Kidney (tissue), 14 donors: ENCODE results near the gene KNG1. TPM values are rescaled to one million over a fixed set of nuclear protein-coding genes. Genes with fewer than 3 reads are reported as not detected.

Experiments
- DNase-seq, 5 donors: peaks; one replicate each; pipeline ENCODE4 v3.0.0-alpha.2; 2013 to 2020
- FAIRE-seq: peaks from 2 replicates; lab custom pipeline; 2012; peaks lifted over from hg19 to GRCh38; lab: Jason Lieb, UNC
- H3K27ac ChIP-seq, 2 donors: one replicate each; pipeline ENCODE4 v1.7.0; 2013; ENCODE audit warnings: low read depth in 2 of 2, low read length in 2 of 2, inconsistent platforms in 1 of 2
- H3K27me3 ChIP-seq: one replicate; pipeline ENCODE4 v1.7.1; 2013; ENCODE audit warnings: low read length, inconsistent platforms; ENCODE audit not compliant: control insufficient read depth, insufficient read depth
- H3K36me3 ChIP-seq, 3 donors: one replicate each; pipeline versions ENCODE4 v1.7.0 to v1.7.1; 2013; ENCODE audit warnings: low read length in 3 of 3, control low read depth in 1 of 3, inconsistent platforms in 1 of 3; ENCODE audit not compliant: insufficient read depth in 3 of 3, control insufficient read depth in 2 of 3
- H3K4me1 ChIP-seq, 3 donors: one replicate each; pipeline versions ENCODE4 v1.7.0 to v1.7.1; 2013; ENCODE audit warnings: low read length in 3 of 3, inconsistent platforms in 1 of 3, low read depth in 1 of 3; ENCODE audit not compliant: control insufficient read depth in 2 of 3, insufficient read depth in 2 of 3
- H3K4me3 ChIP-seq, 3 donors: one replicate each; pipeline versions ENCODE4 v1.7.0 to v1.8.1; 2013; ENCODE audit warnings: low read length in 3 of 3, control low read depth in 1 of 3, inconsistent platforms in 1 of 3
- H3K9ac ChIP-seq, 3 donors: one replicate each; pipeline versions ENCODE4 v1.7.0 to v1.7.1; 2013; ENCODE audit warnings: low read length in 3 of 3, control low read depth in 1 of 3, inconsistent platforms in 1 of 3
- H3K9me3 ChIP-seq, 3 donors: one replicate each; pipeline versions ENCODE4 v1.7.0 to v1.7.1; 2013; ENCODE audit warnings: low read length in 3 of 3, control low read depth in 1 of 3, inconsistent platforms in 1 of 3; ENCODE audit not compliant: control insufficient read depth in 2 of 3, insufficient read depth in 1 of 3
- CTCF ChIP-seq: IDR thresholded peaks from 3 replicates; pipeline ENCODE4 v1.5.1; 2012; ENCODE audit warnings: mild to moderate bottlenecking, moderate library complexity, borderline replicate concordance; ENCODE audit not compliant: insufficient read depth; ENCODE audit errors: extremely low read depth
- intact Hi-C: fragments of 100-400 bp; cut with DNase I; formaldehyde crosslinking; loops from one replicate; pipeline ENCODE4 v1.11.1; 2022
- polyA plus RNA-seq: library from polyadenylated mRNA; stranded (reverse); fragments of 350-450 nt; fragmentation: Illumina TruSeq; extraction: RNeasy Lipid Tissue Mini Kit (QIAGEN cat#74804); gene quantifications from one replicate; pipeline ENCODE4 v1.2.3, GENCODE V29; 2014; ENCODE audit warnings: low read depth, low replicate concordance; ENCODE audit not compliant: insufficient read depth
- total RNA-seq: library from RNA; stranded (reverse); fragmentation: NEBNext Ultra II Directional; extraction: Animal tissue kit (Norgen Biotek cat#: 25700); gene quantifications from one replicate; pipeline ENCODE4 v1.2.1, GENCODE V29; 2021
- donor health status: control.
- donor health status: control.
- donor health status: control.
- donor health status: control.
- donor health status: control.
- donor health status: DM: yes; HTN: yes; CAD: no.
- donor health status: Normal renal cell carcinoma (clear cell type).

The KNG1 gene
- total and polyA plus RNA-seq, 2 donors from 2014 or later, result 8.7 to 710 TPM

- FAIRE-seq, result no peak
- no peak overlapping the region for H3K27ac ChIP-seq
- H3K27me3 ChIP-seq, result no peaks in the 10 kb centered on the region
These were observed 55.1 kb downstream of the KNG1 start for GRCh38 chr3:186772281-186772694.

GRCh38 chr3:186772701-186773417 lies 55.7 kb downstream of the KNG1 start:
- no peaks in the 10 kb centered on the region for H3K9me3 ChIP-seq
- no peaks in the 10 kb centered on the region for H3K36me3 ChIP-seq
- H3K27me3 ChIP-seq, result no peaks in the 10 kb centered on the region
- TF ChIP-seq CTCF, result no peak
- H3K4me1 ChIP-seq, result no peaks in the 10 kb centered on the region
- H3K4me3 ChIP-seq, result peak overlapping the region; percentile 66 to 86 (median 69)
- no peak overlapping the region for H3K27ac ChIP-seq
- intact Hi-C loops, result no loop called here
- H3K9ac ChIP-seq, result peak overlapping the region; percentile 16 to 65 (median 20)
- peak; percentile 62 to 92 (median 69) for DNase-seq
- no peak for FAIRE-seq

More at GRCh38 chr3:186772281-186772694, 55.1 kb downstream of the KNG1 start:
- Histone ChIP-seq H3K9me3 (no peaks in the 10 kb centered on the region), H3K9ac (peak overlapping the region; percentile 16 to 65 (median 20)), H3K4me1 (no peaks in the 10 kb centered on the region), H3K36me3 (no peaks in the 10 kb centered on the region), H3K4me3 (peak overlapping the region; percentile 66 to 86 (median 69))
- TF ChIP-seq CTCF, result no peak
- intact Hi-C loops, result no loop called here
- DNase-seq, result no peak

- intact Hi-C loops, result no loop called here
- DNase-seq, result no peak
- H3K9me3 ChIP-seq, result no peaks in the 10 kb centered on the region
- no peaks in the 10 kb centered on the region for H3K27me3 ChIP-seq
- H3K36me3 ChIP-seq, result no peaks in the 10 kb centered on the region
- no peak for FAIRE-seq
- no peak overlapping the region for H3K4me3 ChIP-seq
- H3K27ac ChIP-seq, result no peak overlapping the region
- TF ChIP-seq CTCF, result no peak
- H3K4me1 ChIP-seq, result no peaks in the 10 kb centered on the region
- no peak overlapping the region for H3K9ac ChIP-seq
These were observed 58.8 kb downstream of the KNG1 start for GRCh38 chr3:186775999-186776398.
